ENCODE measurements around the gene KRT16. TPM values are rescaled to one million over a fixed set of nuclear protein-coding genes. Genes with fewer than 3 reads are reported as not detected.

KRT16 gene
- total RNA-seq, 1 experiment from 2014 or later: 0.61 TPM

- H3K9me2 ChIP-seq (ENCODE audit: insufficient read depth): no peaks in the 10 kb centered on the region
- no peak overlapping the region for H2AFZ ChIP-seq (ENCODE audit: low read depth, low read length, poor library complexity, severe bottlenecking)
- TF ChIP-seq, protein P1, sequence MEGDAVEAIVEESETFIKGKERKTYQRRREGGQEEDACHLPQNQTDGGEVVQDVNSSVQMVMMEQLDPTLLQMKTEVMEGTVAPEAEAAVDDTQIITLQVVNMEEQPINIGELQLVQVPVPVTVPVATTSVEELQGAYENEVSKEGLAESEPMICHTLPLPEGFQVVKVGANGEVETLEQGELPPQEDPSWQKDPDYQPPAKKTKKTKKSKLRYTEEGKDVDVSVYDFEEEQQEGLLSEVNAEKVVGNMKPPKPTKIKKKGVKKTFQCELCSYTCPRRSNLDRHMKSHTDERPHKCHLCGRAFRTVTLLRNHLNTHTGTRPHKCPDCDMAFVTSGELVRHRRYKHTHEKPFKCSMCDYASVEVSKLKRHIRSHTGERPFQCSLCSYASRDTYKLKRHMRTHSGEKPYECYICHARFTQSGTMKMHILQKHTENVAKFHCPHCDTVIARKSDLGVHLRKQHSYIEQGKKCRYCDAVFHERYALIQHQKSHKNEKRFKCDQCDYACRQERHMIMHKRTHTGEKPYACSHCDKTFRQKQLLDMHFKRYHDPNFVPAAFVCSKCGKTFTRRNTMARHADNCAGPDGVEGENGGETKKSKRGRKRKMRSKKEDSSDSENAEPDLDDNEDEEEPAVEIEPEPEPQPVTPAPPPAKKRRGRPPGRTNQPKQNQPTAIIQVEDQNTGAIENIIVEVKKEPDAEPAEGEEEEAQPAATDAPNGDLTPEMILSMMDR (IDR thresholded peaks at IDR 0.05 in 2 of 3, conservative IDR thresholded peaks at IDR 0.05 in 1 of 3; ENCODE audit: borderline replicate concordance in 1 of 3, insufficient read depth in 1 of 3, low read depth in 2 of 3, low read length in 2 of 3): no peak
- no peak for TF ChIP-seq EZH2phosphoT487 (IDR thresholded peaks at IDR 0.05; ENCODE audit: borderline replicate concordance)
- no peaks in the 10 kb centered on the region for H3K27me3 ChIP-seq (ENCODE audit: insufficient read depth, low read length)
- no peaks in the 10 kb centered on the region for H3K79me2 ChIP-seq (ENCODE audit: insufficient read depth, low read length)
- H3K4me3 ChIP-seq (replicated peaks in 1 of 2; ENCODE audit: low read depth in 1 of 2, low read length in 2 of 2): no peak overlapping the region
- no peaks in the 10 kb centered on the region for H3K9me3 ChIP-seq (ENCODE audit: control insufficient read depth in 1 of 2, insufficient read depth in 1 of 2, low read depth in 1 of 2, low read length in 2 of 2)
- H4K20me1 ChIP-seq (ENCODE audit: insufficient read depth): no peaks in the 10 kb centered on the region
- CTCF ChIA-PET: interaction anchor here (2.5 kb wide), 1 partner anchor 18 kb away, joined by 12 read pairs; no protein-coding TSS in a partner anchor
- no peak overlapping the region for H3K4me2 ChIP-seq (ENCODE audit: low read length)
- intact Hi-C loops (cut with micrococcal nuclease): no loop called here
- POLR2A ChIA-PET: interaction anchor here (2.6 kb wide), 1 partner anchor 11 kb away, joined by 8 read pairs; no protein-coding TSS in a partner anchor
- no peak overlapping the region for H3K9ac ChIP-seq (ENCODE audit: low read length)
- BruUV-seq (replicated peaks): no TSS peak
- H3K27ac ChIP-seq (ENCODE audit: low read depth, low read length): no peak overlapping the region
- RAD21 ChIA-PET (ENCODE audit: low non-redundant PET in 1 of 2, low total read pairs in 2 of 2, uncharacterized antibody in 2 of 2, unreplicated experiment in 2 of 2): no interaction called here
- no peak for ATAC-seq
- H3K4me1 ChIP-seq (ENCODE audit: control insufficient read depth in 1 of 2, insufficient read depth in 2 of 2, low read length in 2 of 2): no peaks in the 10 kb centered on the region
- no peak for DNase-seq (ENCODE audit: low read depth, low spot score)
- no peaks in the 10 kb centered on the region for H3K36me3 ChIP-seq (ENCODE audit: control insufficient read depth in 1 of 2, insufficient read depth in 2 of 2, low read length in 2 of 2)
Measured at GRCh38 chr17:41567317-41567716, 45.2 kb downstream of the KRT16 start.

- Histone ChIP-seq H3K4me1 (ENCODE audit: control insufficient read depth in 1 of 2, insufficient read depth in 2 of 2, low read length in 2 of 2) (no peaks in the 10 kb centered on the region), H3K79me2 (ENCODE audit: insufficient read depth, low read length) (no peaks in the 10 kb centered on the region), H2AFZ (ENCODE audit: low read depth, low read length, poor library complexity, severe bottlenecking) (no peak overlapping the region), H3K9me3 (ENCODE audit: control insufficient read depth in 1 of 2, insufficient read depth in 1 of 2, low read depth in 1 of 2, low read length in 2 of 2) (no peaks in the 10 kb centered on the region), H3K9ac (ENCODE audit: low read length) (no peak overlapping the region), H3K27ac (ENCODE audit: low read depth, low read length) (no peak overlapping the region), H3K4me3 (replicated peaks in 1 of 2; ENCODE audit: low read depth in 1 of 2, low read length in 2 of 2) (no peak overlapping the region), H3K27me3 (ENCODE audit: insufficient read depth, low read length) (no peaks in the 10 kb centered on the region), H4K20me1 (ENCODE audit: insufficient read depth) (no peaks in the 10 kb centered on the region), H3K4me2 (ENCODE audit: low read length) (no peak overlapping the region), H3K36me3 (ENCODE audit: control insufficient read depth in 1 of 2, insufficient read depth in 2 of 2, low read length in 2 of 2) (no peaks in the 10 kb centered on the region), H3K9me2 (ENCODE audit: insufficient read depth) (no peaks in the 10 kb centered on the region)
- ChIA-PET POLR2A (interaction anchor here (1.1 to 2.6 kb wide), 3 partner anchors 13 to 123 kb away, joined by 3 to 8 read pairs (median 3); partner anchors contain the start of gene KRT19), CTCF (interaction anchor here (1.5 to 2.9 kb wide), 2 partner anchors 14 to 16 kb away, joined by 3 to 23 read pairs; no protein-coding TSS in a partner anchor), RAD21 (ENCODE audit: low non-redundant PET in 1 of 2, low total read pairs in 2 of 2, uncharacterized antibody in 2 of 2, unreplicated experiment in 2 of 2) (no interaction called here)
- intact Hi-C loops (cut with micrococcal nuclease): no loop called here
- BruUV-seq (replicated peaks): no TSS peak
- DNase-seq (ENCODE audit: low read depth, low spot score) (no peak), ATAC-seq (no peak)
- TF ChIP-seq POLR2AphosphoS5 (IDR thresholded peaks at IDR 0.05; ENCODE audit: low read depth, low read length) (no peak), REST (IDR thresholded peaks at IDR 0.05; ENCODE audit: low read depth) (no peak), EGR1 (IDR thresholded peaks at IDR 0.05; ENCODE audit: low read depth) (no peak), SRF (IDR thresholded peaks at IDR 0.05; ENCODE audit: low read depth) (no peak), SP1 (IDR thresholded peaks at IDR 0.05; ENCODE audit: low read depth) (no peak), RAD21 (IDR thresholded peaks at IDR 0.05; ENCODE audit: low read depth) (no peak), CEBPB (IDR thresholded peaks at IDR 0.05; ENCODE audit: low read depth) (no peak), ZFX (IDR thresholded peaks at IDR 0.05) (no peak), EZH2 (IDR thresholded peaks at IDR 0.05) (no peak)
- TF ChIP-seq, protein P2, sequence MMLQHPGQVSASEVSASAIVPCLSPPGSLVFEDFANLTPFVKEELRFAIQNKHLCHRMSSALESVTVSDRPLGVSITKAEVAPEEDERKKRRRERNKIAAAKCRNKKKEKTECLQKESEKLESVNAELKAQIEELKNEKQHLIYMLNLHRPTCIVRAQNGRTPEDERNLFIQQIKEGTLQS (IDR thresholded peaks at IDR 0.05): no peak
- TF ChIP-seq, protein P1 (IDR thresholded peaks at IDR 0.05 in 2 of 3, conservative IDR thresholded peaks at IDR 0.05 in 1 of 3; ENCODE audit: borderline replicate concordance in 1 of 3, insufficient read depth in 1 of 3, low read depth in 2 of 3, low read length in 2 of 3): no peak
Measured at GRCh38 chr17:41565338-41565737, 47.2 kb downstream of the KRT16 start.
